B cell (primary cell): Measurements from ENCODE around the gene MTHFS. TPM values are rescaled to one million over a fixed set of nuclear protein-coding genes. Genes with fewer than 3 reads are reported as not detected.
"Not testable (repeated sequence)": the region's sequence is repeated elsewhere in the genome, so short reads cannot be mapped to it uniquely, and the experiment has no call there.

Experiments
- ATAC-seq: fragments of 200-7000 bp; cut with Tn5 transposase; one replicate; pipeline ENCODE4 v1.10.0; 2021; ENCODE audit warnings: low read depth, mild to moderate bottlenecking, moderate number of reproducible peaks, moderate library complexity
- CTCF ChIA-PET: fragments of 350-600 bp; sonication (Branson Sonifier 250); formaldehyde crosslinking; loops from one replicate; lab custom pipeline; 2021; ENCODE audit warnings: antibody characterized with exemption, inconsistent platforms; lab: Charles Lee
- POLR2A ChIA-PET: fragments of 350-600 bp; sonication (Branson Sonifier 250); formaldehyde crosslinking; loops from one replicate; lab custom pipeline; 2021; ENCODE audit warnings: antibody characterized with exemption; lab: Charles Lee
- DNase-seq: peaks from one replicate; pipeline ENCODE4 v3.0.0; 2013
- H2AFZ ChIP-seq: 2 replicates; pipeline ENCODE4 v1.6.1; 2012; ENCODE audit warnings: mild to moderate bottlenecking, low read depth, low read length; ENCODE audit not compliant: insufficient read depth, poor library complexity, severe bottlenecking
- H3K27ac ChIP-seq, 2 donors: 1 replicate in 1 of 2; 2 replicates in 1 of 2; pipeline ENCODE4 v1.5.1; 2012 to 2013; ENCODE audit warnings: low read length in 2 of 2, mild to moderate bottlenecking in 2 of 2, moderate library complexity in 1 of 2
- H3K27me3 ChIP-seq, 4 experiments: fragments of 200-600 bp in 1 of 4; sonication (generic) in 1 of 4; replicated peaks in 1 of 4; 1 replicate in 2 of 4; 2 replicates in 2 of 4; pipeline versions ENCODE4 v1.6.1 to v1.7.0; 2013 to 2016; ENCODE audit warnings: low read length in 3 of 4, mild to moderate bottlenecking in 2 of 4, mixed read lengths in 1 of 4, moderate library complexity in 1 of 4; ENCODE audit not compliant: insufficient read depth in 4 of 4, control insufficient read depth in 3 of 4; ENCODE audit errors: control extremely low read depth in 1 of 4
- H3K36me3 ChIP-seq, 2 experiments: replicated peaks in 1 of 2; 1 replicate in 1 of 2; 2 replicates in 1 of 2; pipeline versions ENCODE4 v1.6.1 to v1.7.1; 2013; ENCODE audit warnings: low read length in 1 of 2; ENCODE audit not compliant: insufficient read depth in 2 of 2, control insufficient read depth in 1 of 2; ENCODE audit errors: control extremely low read depth in 1 of 2, extremely low read depth in 1 of 2
- H3K4me1 ChIP-seq, 2 donors: fragments of 200-600 bp in 1 of 2; sonication (generic) in 1 of 2; 1 replicate in 1 of 2; 2 replicates in 1 of 2; pipeline versions ENCODE4 v1.5.1 to v1.6.1; 2013 to 2017; ENCODE audit warnings: low read length in 2 of 2; ENCODE audit not compliant: control insufficient read depth in 2 of 2, insufficient read depth in 2 of 2
- H3K4me2 ChIP-seq: replicated peaks from 2 replicates; pipeline ENCODE3; 2012; ENCODE audit warnings: mild to moderate bottlenecking, low read depth, low read length; ENCODE audit not compliant: poor library complexity, severe bottlenecking
- H3K4me3 ChIP-seq, 5 experiments: fragments of 200-600 bp in 1 of 5; sonication (generic) in 1 of 5; 1 replicate in 3 of 5; 2 replicates in 2 of 5; pipeline versions ENCODE4 v1.5.1 to v1.7.0; 2011 to 2016; ENCODE audit warnings: low read length in 4 of 5, mild to moderate bottlenecking in 4 of 5, low read depth in 2 of 5, control low read depth in 1 of 5, moderate library complexity in 1 of 5; ENCODE audit not compliant: insufficient read depth in 1 of 5; ENCODE audit errors: control extremely low read depth in 1 of 5, extremely low read depth in 1 of 5
- H3K79me2 ChIP-seq: fragments of 200-600 bp; sonication (generic); one replicate; pipeline ENCODE4 v1.6.0; 2016; ENCODE audit warnings: low read length; ENCODE audit not compliant: control insufficient read depth, insufficient read depth
- H3K9ac ChIP-seq: fragments of 200-600 bp; sonication (generic); 2 replicates; pipeline ENCODE4 v1.6.1; 2017; ENCODE audit warnings: mild to moderate bottlenecking, low read length, moderate library complexity
- H3K9me3 ChIP-seq, 3 donors: one replicate each; pipeline versions ENCODE4 v1.6.1 to v1.7.1; 2013; ENCODE audit warnings: low read length in 2 of 3; ENCODE audit not compliant: control insufficient read depth in 2 of 3, insufficient read depth in 1 of 3; ENCODE audit errors: control extremely low read depth in 1 of 3
- H4K20me1 ChIP-seq: 2 replicates; pipeline ENCODE4 v1.6.0; 2012; ENCODE audit warnings: mild to moderate bottlenecking, low read length; ENCODE audit not compliant: insufficient read depth, control insufficient read depth, poor library complexity, severe bottlenecking
- H3K27ac Mint-ChIP-seq: one replicate; pipeline ENCODE4 v1.8.0; 2021; ENCODE audit warnings: mixed read lengths
- H3K27me3 Mint-ChIP-seq: one replicate; pipeline ENCODE4 v1.8.0; 2021; ENCODE audit warnings: mixed read lengths
- H3K4me1 Mint-ChIP-seq: one replicate; pipeline ENCODE4 v1.8.0; 2021; ENCODE audit warnings: mixed read lengths
- H3K4me3 Mint-ChIP-seq: one replicate; pipeline ENCODE4 v1.8.0; 2021; ENCODE audit warnings: mixed read lengths
- H3K9me3 Mint-ChIP-seq: one replicate; pipeline ENCODE4 v1.8.0; 2022; ENCODE audit warnings: mixed read lengths; ENCODE audit not compliant: insufficient read depth
- EZH2 ChIP-seq: IDR thresholded peaks from 2 replicates; pipeline ENCODE4 v1.6.1; 2012; ENCODE audit warnings: borderline replicate concordance, low read depth, mild to moderate bottlenecking, moderate library complexity, low read length; ENCODE audit not compliant: insufficient read depth, poor library complexity, severe bottlenecking
- WGBS: methylation state at CpG from one replicate; pipeline ENCODE4 v1.1.5; 2013; ENCODE audit warnings: missing lambda C conversion rate; ENCODE audit not compliant: insufficient coverage; 5-methylcytosine and 5-hydroxymethylcytosine counted together
- intact Hi-C: fragments of 100-400 bp; cut with micrococcal nuclease; formaldehyde crosslinking; loops from one replicate; pipeline ENCODE4 v1.10.0; 2022
- polyA plus RNA-seq: library from polyadenylated mRNA; depleted of rRNA; stranded (reverse); fragments of >200 nt; gene quantifications from 2 replicates; pipeline ENCODE4 v1.2.3, GENCODE V29; 2012
- total RNA-seq, 2 donors: library from RNA; stranded (reverse); fragments of 120-200 nt in 1 of 2; gene quantifications; 1 replicate in 1 of 2; 2 replicates in 1 of 2; pipeline versions ENCODE4 v1.2.3 to v1.2.4, GENCODE V29; 2013 to 2022
- TF ChIP-seq, protein P1 (sequence below): fragments of 200-600 bp; IDR thresholded peaks from one replicate; pipeline ENCODE4 v1.8.0; 2022; ENCODE audit warnings: antibody characterized with exemption, mild to moderate bottlenecking

Gene MTHFS
- total and polyA plus RNA-seq, 2 donors (not counting 1 experiment from before 2014, with no cell fraction given) = 20.1 to 20.9 TPM

DNA sequence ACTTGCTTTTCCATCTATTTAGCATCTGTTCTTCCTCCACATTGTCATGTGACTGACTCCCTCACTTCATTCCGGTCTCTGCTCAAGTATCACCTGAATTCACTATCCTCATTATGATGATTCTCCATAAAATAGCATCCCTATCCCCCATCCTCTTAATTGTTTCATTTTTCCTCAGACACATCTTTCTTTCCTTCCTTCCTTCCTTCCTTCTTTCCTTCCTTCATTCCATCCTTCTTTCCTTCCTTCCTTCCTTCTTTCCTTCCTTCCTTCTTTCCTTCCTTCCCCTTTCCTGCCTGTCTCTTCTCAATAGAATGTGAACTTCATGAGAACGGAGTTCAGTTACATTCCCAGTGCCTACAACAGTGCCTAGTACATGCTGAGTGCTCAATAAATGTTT, 32.6 kb upstream of the MTHFS start:
- Mint-ChIP-seq H3K27ac (no peak overlapping the region), H3K4me1 (peaks cover 2% of the 10 kb centered on the region), H3K9me3 (no peaks in the 10 kb centered on the region), H3K27me3 (peaks cover 10% of the 10 kb centered on the region), H3K4me3 (no peak overlapping the region)
- Histone ChIP-seq H3K9ac (no peak overlapping the region), H3K27me3 (peaks cover 0 to 4% (median 0%) of the 10 kb centered on the region in 4 experiments), H4K20me1 (no peaks in the 10 kb centered on the region), H3K27ac (no peak overlapping the region), H3K4me1 (peaks cover 1 to 3% of the 10 kb centered on the region in 2 donors), H3K4me3 (no peak overlapping the region), H3K9me3 (no peaks in the 10 kb centered on the region), H2AFZ (no peak overlapping the region), H3K4me2 (no peak overlapping the region), H3K36me3 (no peaks in the 10 kb centered on the region), H3K79me2 (peaks cover 7% of the 10 kb centered on the region)
- 88% methylated on average over 1 of the region's 2 CpGs for WGBS
- ChIA-PET CTCF (no interaction called here), POLR2A (no interaction called here)
- DNase-seq = no peak
- TF ChIP-seq, protein P1, sequence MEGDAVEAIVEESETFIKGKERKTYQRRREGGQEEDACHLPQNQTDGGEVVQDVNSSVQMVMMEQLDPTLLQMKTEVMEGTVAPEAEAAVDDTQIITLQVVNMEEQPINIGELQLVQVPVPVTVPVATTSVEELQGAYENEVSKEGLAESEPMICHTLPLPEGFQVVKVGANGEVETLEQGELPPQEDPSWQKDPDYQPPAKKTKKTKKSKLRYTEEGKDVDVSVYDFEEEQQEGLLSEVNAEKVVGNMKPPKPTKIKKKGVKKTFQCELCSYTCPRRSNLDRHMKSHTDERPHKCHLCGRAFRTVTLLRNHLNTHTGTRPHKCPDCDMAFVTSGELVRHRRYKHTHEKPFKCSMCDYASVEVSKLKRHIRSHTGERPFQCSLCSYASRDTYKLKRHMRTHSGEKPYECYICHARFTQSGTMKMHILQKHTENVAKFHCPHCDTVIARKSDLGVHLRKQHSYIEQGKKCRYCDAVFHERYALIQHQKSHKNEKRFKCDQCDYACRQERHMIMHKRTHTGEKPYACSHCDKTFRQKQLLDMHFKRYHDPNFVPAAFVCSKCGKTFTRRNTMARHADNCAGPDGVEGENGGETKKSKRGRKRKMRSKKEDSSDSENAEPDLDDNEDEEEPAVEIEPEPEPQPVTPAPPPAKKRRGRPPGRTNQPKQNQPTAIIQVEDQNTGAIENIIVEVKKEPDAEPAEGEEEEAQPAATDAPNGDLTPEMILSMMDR = no peak
- no peak for TF ChIP-seq EZH2
- intact Hi-C loops = no loop called here
- no peak for ATAC-seq

DNA sequence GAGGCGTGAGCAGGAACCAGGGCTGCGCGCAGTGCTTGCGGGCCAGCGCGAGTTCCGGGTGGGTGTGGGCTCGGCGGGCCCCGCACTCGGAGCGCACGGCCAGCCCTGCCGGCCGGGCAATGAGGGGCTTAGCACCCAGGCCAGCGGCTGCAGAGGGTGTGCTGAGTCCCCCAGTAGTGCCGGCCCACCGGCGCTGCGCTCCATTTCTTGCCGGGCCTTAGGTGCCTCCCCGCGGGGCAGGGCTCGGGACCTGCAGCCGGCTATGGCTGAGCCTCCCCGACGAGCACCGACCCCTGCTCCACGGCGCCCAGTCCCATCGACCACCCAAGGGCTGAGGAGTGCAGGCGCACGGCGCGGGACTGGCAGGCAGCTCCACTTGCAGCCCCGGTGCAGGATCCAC, 29.3 kb upstream of the MTHFS start:
- H4K20me1 ChIP-seq, H3K36me3 ChIP-seq, H3K9me3 Mint-ChIP-seq, H3K4me3 ChIP-seq, intact Hi-C loops, H3K9ac ChIP-seq, DNase-seq, H2AFZ ChIP-seq, ATAC-seq, H3K27me3 ChIP-seq, H3K27ac ChIP-seq, H3K4me2 ChIP-seq, H3K27me3 Mint-ChIP-seq, H3K27ac Mint-ChIP-seq, H3K4me3 Mint-ChIP-seq, POLR2A ChIA-PET: not testable (repeated sequence)
- Histone ChIP-seq H3K9me3 (peaks cover 1 to 20% (median 4%) of the 10 kb centered on the region in 3 donors), H3K79me2 (peaks cover 32% of the 10 kb centered on the region), H3K4me1 (peaks cover 14 to 15% of the 10 kb centered on the region in 2 donors)
- H3K4me1 Mint-ChIP-seq = peaks cover 30% of the 10 kb centered on the region
- WGBS = over 99% methylated on average over 36 of the region's 36 CpGs
- CTCF ChIA-PET = interaction anchor here (1.1 kb wide), 1 partner anchor 73 kb away, joined by 3 read pairs; no protein-coding TSS in a partner anchor
